ENCODE data around the gene TRIM28.

Gene TRIM28

DNA sequence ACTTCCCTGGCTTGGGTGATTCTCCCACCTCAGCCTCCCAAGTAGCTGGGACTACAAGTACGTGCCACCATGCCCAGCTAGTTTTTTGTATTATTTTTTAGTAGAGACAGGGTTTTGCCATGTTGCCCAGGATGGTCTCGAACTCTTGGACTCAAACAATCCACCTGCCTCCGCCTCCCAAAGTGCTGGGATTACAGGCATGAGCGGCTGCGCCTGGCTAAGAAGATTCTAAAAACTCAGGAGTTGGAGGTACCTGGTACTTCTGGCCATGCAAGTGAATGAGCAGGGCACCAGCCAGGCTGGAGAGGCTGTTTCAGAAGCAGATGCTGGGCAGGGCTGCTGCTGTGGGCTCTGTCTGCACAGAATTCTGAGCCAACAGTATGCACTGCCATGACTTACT, 23.1 kb downstream of the TRIM28 start:
- TF ChIP-seq, protein P1, sequence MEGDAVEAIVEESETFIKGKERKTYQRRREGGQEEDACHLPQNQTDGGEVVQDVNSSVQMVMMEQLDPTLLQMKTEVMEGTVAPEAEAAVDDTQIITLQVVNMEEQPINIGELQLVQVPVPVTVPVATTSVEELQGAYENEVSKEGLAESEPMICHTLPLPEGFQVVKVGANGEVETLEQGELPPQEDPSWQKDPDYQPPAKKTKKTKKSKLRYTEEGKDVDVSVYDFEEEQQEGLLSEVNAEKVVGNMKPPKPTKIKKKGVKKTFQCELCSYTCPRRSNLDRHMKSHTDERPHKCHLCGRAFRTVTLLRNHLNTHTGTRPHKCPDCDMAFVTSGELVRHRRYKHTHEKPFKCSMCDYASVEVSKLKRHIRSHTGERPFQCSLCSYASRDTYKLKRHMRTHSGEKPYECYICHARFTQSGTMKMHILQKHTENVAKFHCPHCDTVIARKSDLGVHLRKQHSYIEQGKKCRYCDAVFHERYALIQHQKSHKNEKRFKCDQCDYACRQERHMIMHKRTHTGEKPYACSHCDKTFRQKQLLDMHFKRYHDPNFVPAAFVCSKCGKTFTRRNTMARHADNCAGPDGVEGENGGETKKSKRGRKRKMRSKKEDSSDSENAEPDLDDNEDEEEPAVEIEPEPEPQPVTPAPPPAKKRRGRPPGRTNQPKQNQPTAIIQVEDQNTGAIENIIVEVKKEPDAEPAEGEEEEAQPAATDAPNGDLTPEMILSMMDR (conservative IDR thresholded peaks at IDR 0.05; ENCODE audit: low read depth, low read length): no peak
- no peak overlapping the region for H3K4me3 ChIP-seq (ENCODE audit: low read depth, low read length)
- DNase-seq (ENCODE audit: low read depth): no peak

DNA sequence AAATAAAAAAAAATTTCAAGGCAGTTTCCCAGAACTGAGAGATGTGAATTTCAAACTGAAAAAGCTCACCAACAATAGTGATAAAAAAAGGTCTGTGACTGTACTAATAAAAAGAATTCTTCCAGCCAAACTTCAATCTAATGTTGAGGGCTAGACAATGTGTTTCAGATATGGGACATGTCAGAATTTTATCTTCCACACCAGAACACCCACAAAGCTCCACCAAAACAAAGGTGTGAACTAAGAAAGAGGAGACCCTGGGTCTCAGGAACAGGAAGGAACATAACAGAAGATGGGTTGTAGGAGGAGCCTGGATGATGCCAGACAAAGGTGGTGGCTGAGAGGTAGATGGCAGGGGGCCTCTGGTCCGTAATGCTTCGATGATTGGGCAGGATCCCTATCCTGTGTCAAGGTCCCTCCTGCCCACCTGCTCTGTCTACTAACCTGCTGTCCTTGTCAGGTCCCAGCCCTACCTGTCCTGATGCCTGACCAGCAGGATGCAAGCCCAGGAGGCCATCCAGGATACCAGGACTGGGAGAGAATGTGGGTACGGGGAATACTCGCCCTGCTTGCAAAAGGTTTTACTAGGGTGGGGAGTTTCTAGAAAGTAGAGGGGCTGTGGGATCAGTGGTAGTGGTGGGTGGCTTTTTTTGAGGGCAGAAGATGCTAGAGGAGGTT, 24.7 kb downstream of the TRIM28 start:
- no peak for DNase-seq (ENCODE audit: low read depth)
- no peak overlapping the region for H3K4me3 ChIP-seq (ENCODE audit: low read depth, low read length)
- TF ChIP-seq, protein P1 (conservative IDR thresholded peaks at IDR 0.05; ENCODE audit: low read depth, low read length): no peak

DNA sequence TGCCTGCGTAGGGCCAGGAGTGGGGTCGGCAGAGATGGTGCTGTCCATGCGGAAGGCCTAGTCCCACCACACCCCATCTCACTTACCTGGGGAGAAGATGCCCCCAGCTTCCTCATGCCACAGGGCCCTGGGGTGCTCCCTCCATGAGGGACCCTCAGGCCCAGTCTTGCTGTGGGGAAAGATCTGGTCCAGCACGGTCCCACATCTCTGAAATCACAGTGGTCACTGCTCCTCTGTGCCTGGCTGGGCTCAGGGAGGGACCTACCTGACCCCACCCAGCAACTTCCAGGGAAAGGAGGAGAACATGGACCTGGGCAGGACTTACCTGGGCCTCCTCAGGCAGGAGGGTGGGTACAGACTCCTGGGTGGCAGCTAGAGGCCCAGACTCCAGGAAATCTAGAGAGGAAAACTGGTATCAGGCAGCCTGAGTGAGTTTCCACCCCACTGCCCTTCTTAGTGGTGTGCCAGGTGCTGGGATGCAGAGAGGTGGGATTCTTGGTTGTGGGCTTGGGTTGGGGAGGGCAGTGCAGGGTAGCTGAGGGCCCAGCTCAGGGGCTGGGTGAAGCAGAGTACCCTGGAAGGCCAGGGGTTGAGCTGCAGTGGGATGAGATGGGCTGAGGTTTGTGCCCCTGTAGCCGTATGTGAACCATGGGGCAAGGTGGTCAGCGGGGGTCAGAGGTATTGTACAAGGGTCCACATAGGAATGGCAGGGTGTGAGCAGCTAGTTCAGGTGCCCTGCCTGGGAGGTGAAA, 25.5 kb downstream of the TRIM28 start:
- DNase-seq (ENCODE audit: low read depth): no peak
- H3K4me3 ChIP-seq (ENCODE audit: low read depth, low read length): no peak overlapping the region
- TF ChIP-seq, protein P1 (conservative IDR thresholded peaks at IDR 0.05; ENCODE audit: low read depth, low read length): no peak

DNA sequence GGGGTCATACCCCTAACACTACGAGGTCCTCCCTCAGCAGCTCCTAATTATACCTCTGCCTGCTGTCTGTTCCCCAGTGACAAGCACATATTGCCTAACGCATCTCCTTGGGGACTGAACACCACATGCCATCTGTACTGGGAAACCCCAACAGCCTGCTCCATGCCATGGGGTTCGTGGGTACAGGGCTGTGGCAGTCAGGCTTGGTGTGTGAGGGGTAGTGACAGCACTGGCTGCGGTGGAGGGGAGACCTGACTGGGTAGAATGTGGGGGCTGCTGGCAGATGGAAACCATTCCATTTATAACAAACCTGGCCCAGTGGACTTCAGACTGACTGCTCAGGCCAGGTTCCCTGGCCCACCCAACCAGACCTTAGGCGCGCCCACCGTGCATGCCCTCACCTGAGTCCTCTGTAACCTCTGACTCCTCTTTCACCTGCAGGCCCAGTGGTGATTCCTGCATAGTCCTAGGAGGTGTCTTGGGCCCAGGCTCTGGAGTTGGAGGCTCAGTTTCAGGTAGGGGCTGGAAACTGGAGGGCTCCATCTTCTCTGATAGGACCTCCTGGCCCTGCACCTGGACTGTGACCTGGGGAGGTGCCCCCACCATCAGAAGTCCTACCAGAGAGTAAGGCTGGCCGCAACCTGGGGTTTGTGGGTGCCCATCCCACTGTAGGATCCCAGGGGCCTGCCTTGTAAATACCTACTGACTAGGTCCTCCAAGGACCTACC, 26.2 kb downstream of the TRIM28 start:
- no peak overlapping the region for H3K4me3 ChIP-seq (ENCODE audit: low read depth, low read length)
- TF ChIP-seq, protein P1 (conservative IDR thresholded peaks at IDR 0.05; ENCODE audit: low read depth, low read length): no peak
- no peak for DNase-seq (ENCODE audit: low read depth)

DNA sequence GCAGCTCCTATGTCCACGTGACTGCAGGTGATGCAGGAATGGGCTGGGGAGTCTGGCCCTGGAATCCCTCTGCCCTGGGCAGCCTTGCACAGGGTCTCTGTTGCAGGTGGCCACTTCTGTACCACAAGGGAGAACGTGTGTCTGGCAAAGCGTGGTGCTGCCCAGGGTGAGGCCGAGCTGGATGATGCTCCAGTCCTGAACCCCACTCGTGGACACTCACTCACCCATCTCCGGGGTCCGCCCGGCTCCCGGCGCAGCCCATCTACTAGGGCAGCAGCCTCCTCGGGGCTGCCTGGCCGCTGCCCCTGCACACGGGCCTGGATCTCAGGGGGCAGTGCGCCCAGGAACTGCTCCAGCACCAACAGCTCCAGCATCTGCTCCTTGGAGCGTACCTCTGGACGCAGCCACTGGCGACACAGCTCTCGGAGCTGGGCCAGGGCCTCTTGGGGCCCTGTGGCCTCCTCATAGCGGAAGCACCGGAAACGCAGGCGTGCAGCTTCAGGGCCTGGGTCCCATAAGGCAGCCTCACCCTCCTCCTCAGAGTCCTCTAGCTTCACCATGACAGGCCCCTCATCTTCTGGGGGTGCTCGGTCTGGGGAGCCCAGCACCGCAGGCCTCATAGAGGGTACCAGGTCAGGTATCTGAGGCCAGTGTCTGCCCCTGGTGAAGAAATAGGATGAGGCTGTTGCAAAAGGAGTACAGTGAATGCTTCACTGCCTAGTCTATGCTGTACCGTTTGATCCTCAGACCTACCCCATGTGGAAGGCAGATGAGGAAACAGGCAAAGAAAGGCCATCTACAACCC, 27.1 kb downstream of the TRIM28 start:
- DNase-seq (ENCODE audit: low read depth): no peak
- TF ChIP-seq, protein P1 (conservative IDR thresholded peaks at IDR 0.05; ENCODE audit: low read depth, low read length): no peak
- H3K4me3 ChIP-seq (ENCODE audit: low read depth, low read length): no peak overlapping the region

DNA sequence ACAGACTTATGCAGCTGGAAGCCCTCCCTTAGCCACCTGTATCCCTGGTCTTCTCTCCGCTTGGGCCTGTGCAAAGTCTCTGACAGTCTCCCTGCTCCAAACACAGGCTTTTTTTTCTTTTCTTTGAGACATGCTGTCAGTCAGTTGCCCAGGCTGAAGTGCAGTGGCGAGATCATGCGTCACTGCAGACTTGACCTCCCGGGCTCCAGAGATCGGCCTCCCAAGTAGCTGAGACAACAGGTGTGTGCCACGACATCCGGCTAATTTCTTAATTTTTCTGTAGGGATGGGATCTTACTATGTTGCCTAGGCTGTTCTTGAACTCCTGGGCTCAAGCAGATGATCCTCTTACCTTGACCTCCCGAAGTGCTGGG, 27.7 kb downstream of the TRIM28 start:
- no peak overlapping the region for H3K4me3 ChIP-seq (ENCODE audit: low read depth, low read length)
- TF ChIP-seq, protein P1 (conservative IDR thresholded peaks at IDR 0.05; ENCODE audit: low read depth, low read length): no peak
- DNase-seq (ENCODE audit: low read depth): no peak

All from choroid plexus epithelial cell (primary cell).